GM12878 (cell line): ENCODE measurements around the gene CKAP5. TPM values are rescaled to one million over a fixed set of nuclear protein-coding genes. Genes with fewer than 3 reads are reported as not detected.

ENCODE experiments used
- ATAC-seq: fragments of 200-7000 bp; cut with Tn5 transposase; 3 replicates; pipeline ENCODE4 v1.9.1; 2020; ENCODE audit warnings: mild to moderate bottlenecking, moderate library complexity
- BruUV-seq: library from RNA; stranded (reverse); fragments of 400-500 nt; replicated peaks from 2 replicates; lab custom pipeline; 2021; lab: Mats Ljungman, UMichigan
- CTCF ChIA-PET: fragments of 300-600 bp; sonication (Branson Sonifier 250); formaldehyde crosslinking; extraction: SDS; loops from one replicate; lab custom pipeline; 2021; ENCODE audit warnings: inconsistent platforms; lab: Yijun Ruan, JAX
- POLR2A ChIA-PET: fragments of 350-600 bp; formaldehyde crosslinking; extraction: SDS; loops from one replicate; lab custom pipeline; 2021; ENCODE audit warnings: inconsistent platforms; lab: Charles Lee
- RAD21 ChIA-PET: fragments of 300-600 bp; sonication (Branson Sonifier 250); formaldehyde crosslinking; loops from one replicate; lab custom pipeline; 2023; ENCODE audit warnings: antibody characterized with exemption; ENCODE audit not compliant: unreplicated experiment; lab: Charles Lee
- SMC1A ChIA-PET: fragments of 300-600 bp; sonication (Branson Sonifier 250); formaldehyde crosslinking; loops from one replicate; lab custom pipeline; 2023; ENCODE audit not compliant: unreplicated experiment, uncharacterized antibody; lab: Charles Lee
- DNase-seq: peaks from one replicate; pipeline ENCODE4 v3.0.0-alpha.2; 2011; ENCODE audit warnings: low read depth, low spot score
- FAIRE-seq: peaks from 3 replicates; lab custom pipeline; 2011; peaks lifted over from hg19 to GRCh38; lab: Jason Lieb, UNC
- H2AFZ ChIP-seq: 2 replicates; pipeline ENCODE4 v1.6.0; 2011; ENCODE audit warnings: low read depth, low read length, control low read depth; ENCODE audit not compliant: control insufficient read depth
- H3K27ac ChIP-seq: 2 replicates; pipeline ENCODE4 v1.5.1; 2011; ENCODE audit warnings: control low read depth; ENCODE audit not compliant: control insufficient read depth, insufficient read depth
- H3K27me3 ChIP-seq, 2 experiments: replicated peaks in 1 of 2; 2 replicates each; pipeline versions ENCODE4 v1.6.0 to v1.6.1; 2011; ENCODE audit warnings: low read length in 1 of 2; ENCODE audit not compliant: control insufficient read depth in 2 of 2, insufficient read depth in 2 of 2
- H3K36me3 ChIP-seq, 2 experiments: 2 replicates each; pipeline ENCODE4 v1.5.1; 2011; ENCODE audit warnings: low read length in 1 of 2; ENCODE audit not compliant: control insufficient read depth in 2 of 2, insufficient read depth in 2 of 2
- H3K4me1 ChIP-seq: 2 replicates; pipeline ENCODE4 v1.6.1; 2011; ENCODE audit warnings: mild to moderate bottlenecking, low read length, moderate library complexity, mixed read lengths; ENCODE audit not compliant: control insufficient read depth, insufficient read depth
- H3K4me2 ChIP-seq: 2 replicates; pipeline ENCODE4 v1.6.0; 2011; ENCODE audit warnings: control low read depth; ENCODE audit not compliant: control insufficient read depth, insufficient read depth
- H3K4me3 ChIP-seq: fragments of 200-600 bp; sonication (generic); 2 replicates; pipeline ENCODE4 v1.5.1; 2016
- H3K79me2 ChIP-seq: 2 replicates; pipeline ENCODE4 v1.6.0; 2011; ENCODE audit warnings: low read length; ENCODE audit not compliant: control insufficient read depth, insufficient read depth
- H3K9ac ChIP-seq: 2 replicates; pipeline ENCODE4 v1.8.0; 2011; ENCODE audit warnings: low read length, control low read depth, mixed read lengths; ENCODE audit not compliant: control insufficient read depth, insufficient read depth
- H3K9me3 ChIP-seq: replicated peaks from 3 replicates; pipeline ENCODE4 v1.5.1; 2011; ENCODE audit warnings: mild to moderate bottlenecking, low read length; ENCODE audit not compliant: control insufficient read depth, insufficient read depth
- H4K20me1 ChIP-seq: 2 replicates; pipeline ENCODE4 v1.6.0; 2011; ENCODE audit not compliant: control insufficient read depth, insufficient read depth
- BCL3 ChIP-seq: IDR thresholded peaks from 2 replicates; pipeline ENCODE4 v1.6.1; 2011; ENCODE audit warnings: borderline replicate concordance, low read depth, mild to moderate bottlenecking, moderate library complexity, low read length; ENCODE audit not compliant: insufficient read depth, poor library complexity, severe bottlenecking
- BMI1 ChIP-seq: fragments of 450-650 bp; IDR thresholded peaks from 2 replicates; pipeline ENCODE4 v1.6.1; 2016; ENCODE audit warnings: mild to moderate bottlenecking, moderate library complexity, borderline replicate concordance
- HDAC2 ChIP-seq: fragments of 200-600 bp; sonication (generic); IDR thresholded peaks from 2 replicates; pipeline ENCODE4 v1.6.1; 2017
- HDAC6 ChIP-seq: fragments of 200-600 bp; sonication (generic); IDR thresholded peaks from one replicate; pipeline ENCODE4 v1.8.0; 2017; ENCODE audit warnings: antibody characterized with exemption; ENCODE audit not compliant: unreplicated experiment
- MEF2A ChIP-seq: IDR thresholded peaks from 2 replicates; pipeline ENCODE4 v1.6.1; 2011; ENCODE audit warnings: low read depth, mild to moderate bottlenecking, low read length, moderate library complexity; ENCODE audit not compliant: insufficient read depth
- NFYB ChIP-seq: IDR thresholded peaks from 2 replicates; pipeline ENCODE4 v1.6.1; 2011; ENCODE audit warnings: low read depth, mild to moderate bottlenecking, low read length, improper control_type of control experiment, moderate library complexity; ENCODE audit not compliant: insufficient read depth
- SIN3A ChIP-seq: IDR thresholded peaks from 2 replicates; pipeline ENCODE4 v1.6.1; 2012; ENCODE audit warnings: low read depth, low read length, improper control_type of control experiment
- SP1 ChIP-seq: IDR thresholded peaks from one replicate; pipeline ENCODE4 v1.6.1; 2011; ENCODE audit warnings: low read depth, low read length
- ZSCAN29 ChIP-seq: fragments of 450-650 bp; IDR thresholded peaks from 2 replicates; pipeline ENCODE4 v1.6.1; 2017; ENCODE audit warnings: mild to moderate bottlenecking, moderate library complexity
- WGBS: methylation state at CpG from one replicate; pipeline ENCODE4 v1.1.6; 2016; ENCODE audit warnings: low lambda C conversion rate; ENCODE audit not compliant: insufficient replicate concordance, insufficient coverage; ENCODE audit errors: missing lambda C conversion rate; 5-methylcytosine and 5-hydroxymethylcytosine counted together
- in situ Hi-C: fragments of 300-500 bp; cut with MboI; formaldehyde crosslinking; loops from 9 replicates; pipeline ENCODE4 v1.14.3; 2018; ENCODE audit warnings: mixed read lengths
- intact Hi-C: fragments of 100-400 bp; cut with micrococcal nuclease; formaldehyde crosslinking; loops from one replicate; pipeline ENCODE4 v1.14.2; 2022; ENCODE audit not compliant: unreplicated experiment
- polyA plus RNA-seq, 11 experiments: library from polyadenylated mRNA; depleted of rRNA in 4 of 11; unstranded in 6 of 11; stranded (reverse) in 5 of 11; fragments of >200 nt; fragmentation: Nextera tagmentation in 4 of 11; fragmentation: Illumina TruSeq in 1 of 11; extraction: Ambion mirVana in 4 of 11; extraction: Trizol in 1 of 11; gene quantifications; 1 replicate in 1 of 11; 2 replicates in 10 of 11; pipeline versions ENCODE4 v1.2.1 to v1.2.3, GENCODE V29; 2011 to 2016; ENCODE audit warnings: inconsistent platforms in 2 of 11, missing spikeins in 2 of 11, low read depth in 1 of 11
- total RNA-seq, 4 experiments: library from RNA; depleted of rRNA in 3 of 4; stranded (reverse); fragments of >200 nt in 3 of 4; fragmentation: Illumina TruSeq in 1 of 4; extraction: Trizol in 1 of 4; gene quantifications; 2 replicates each; pipeline versions ENCODE4 v1.2.1 to v1.2.3, GENCODE V29; 2013 to 2021

CKAP5 gene
- total and polyA plus RNA-seq, 10 of the 15 experiments (the other 5 are each of a cell fraction or from before 2014, with no cell fraction given), result 20.1 to 161 (median 79.8) TPM

GRCh38 chr11:46695345-46696211 lies 150.5 kb downstream of the CKAP5 start:
- in situ Hi-C loops, result no loop called here
- TF ChIP-seq HDAC6 (no peak), HDAC2 (no peak), SIN3A (no peak), ZSCAN29 (no peak), SP1 (no peak), MEF2A (no peak), NFYB (no peak), BCL3 (no peak), BMI1 (no peak)
- no TSS peak for BruUV-seq
- no peak overlapping the region for H3K9ac ChIP-seq
- RAD21 ChIA-PET, result no interaction called here
- no peak overlapping the region for H3K27ac ChIP-seq
- no peaks in the 10 kb centered on the region for H3K27me3 ChIP-seq
- no peak overlapping the region for H3K4me3 ChIP-seq
- H3K79me2 ChIP-seq, result peaks cover 9% of the 10 kb centered on the region
- no peaks in the 10 kb centered on the region for H4K20me1 ChIP-seq
- no peak overlapping the region for H2AFZ ChIP-seq
- H3K4me2 ChIP-seq, result no peak overlapping the region
- DNase-seq (no peak), ATAC-seq (no peak), FAIRE-seq (no peak)
- no peaks in the 10 kb centered on the region for H3K4me1 ChIP-seq
- SMC1A ChIA-PET, result interaction anchor here (0.6 to 0.8 kb wide), 2 partner anchors 12 to 573 kb away, joined by 3 read pairs; no protein-coding TSS in a partner anchor
- POLR2A ChIA-PET, result no interaction called here
- CTCF ChIA-PET, result no interaction called here
- no peaks in the 10 kb centered on the region for H3K9me3 ChIP-seq
- H3K36me3 ChIP-seq, result peaks cover 5 to 10% of the 10 kb centered on the region in 2 experiments; a peak in 3 of 4 replicates
- intact Hi-C loops, result no loop called here
- WGBS, result 91% methylated on average over 12 of the region's 12 CpGs
